WTC11 (cell line): ENCODE data around the gene RIC1.

Source experiments
- EMX1 ChIP-seq: fragments of 250-450 bp; sonication (Bioruptor Pico); IDR thresholded peaks from 2 replicates; pipeline ENCODE4 v1.8.0; 2021; ENCODE audit warnings: mild to moderate bottlenecking
- NFYB ChIP-seq: sonication (generic); formaldehyde crosslinking; conservative IDR thresholded peaks from 2 replicates; pipeline ENCODE4 v1.8.0; 2022; ENCODE audit warnings: low read depth, missing genetic modification reagents
- TP53 ChIP-seq: sonication (generic); formaldehyde crosslinking; IDR thresholded peaks from 2 replicates; pipeline ENCODE4 v1.8.1; 2023; ENCODE audit warnings: mild to moderate bottlenecking, missing genetic modification reagents
- USF2 ChIP-seq: sonication (generic); formaldehyde crosslinking; IDR thresholded peaks from 2 replicates; pipeline ENCODE4 v1.8.1; 2023; ENCODE audit warnings: mild to moderate bottlenecking, missing genetic modification reagents, moderate library complexity
- ZBTB21 ChIP-seq: sonication (generic); formaldehyde crosslinking; IDR thresholded peaks from 2 replicates; pipeline ENCODE4 v1.8.1; 2023; ENCODE audit warnings: mild to moderate bottlenecking, missing genetic modification reagents, borderline replicate concordance
- TF ChIP-seq, protein P1 (sequence below): fragments of 250-450 bp; sonication (Bioruptor Pico); IDR thresholded peaks from 2 replicates; pipeline ENCODE4 v1.8.0; 2021; ENCODE audit warnings: mild to moderate bottlenecking
- TF ChIP-seq, protein P2 (sequence below): sonication (generic); formaldehyde crosslinking; IDR thresholded peaks from 2 replicates; pipeline ENCODE4 v1.8.1; 2022; ENCODE audit warnings: low read depth, mild to moderate bottlenecking, moderate library complexity, missing genetic modification reagents, borderline replicate concordance
- TF ChIP-seq, protein P3 (sequence below): fragments of 200-600 bp; IDR thresholded peaks from 2 replicates; pipeline ENCODE4 v1.8.0; 2022; ENCODE audit warnings: antibody characterized with exemption

GRCh38 chr9:5813824-5814223 lies 184.9 kb downstream of the RIC1 start:
- TF ChIP-seq, protein P1, sequence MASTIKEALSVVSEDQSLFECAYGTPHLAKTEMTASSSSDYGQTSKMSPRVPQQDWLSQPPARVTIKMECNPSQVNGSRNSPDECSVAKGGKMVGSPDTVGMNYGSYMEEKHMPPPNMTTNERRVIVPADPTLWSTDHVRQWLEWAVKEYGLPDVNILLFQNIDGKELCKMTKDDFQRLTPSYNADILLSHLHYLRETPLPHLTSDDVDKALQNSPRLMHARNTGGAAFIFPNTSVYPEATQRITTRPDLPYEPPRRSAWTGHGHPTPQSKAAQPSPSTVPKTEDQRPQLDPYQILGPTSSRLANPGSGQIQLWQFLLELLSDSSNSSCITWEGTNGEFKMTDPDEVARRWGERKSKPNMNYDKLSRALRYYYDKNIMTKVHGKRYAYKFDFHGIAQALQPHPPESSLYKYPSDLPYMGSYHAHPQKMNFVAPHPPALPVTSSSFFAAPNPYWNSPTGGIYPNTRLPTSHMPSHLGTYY = no peak
- TF ChIP-seq ZBTB21 = no peak
- TF ChIP-seq EMX1 (CRISPR knock-in tag) = no peak
- TF ChIP-seq, protein P2, sequence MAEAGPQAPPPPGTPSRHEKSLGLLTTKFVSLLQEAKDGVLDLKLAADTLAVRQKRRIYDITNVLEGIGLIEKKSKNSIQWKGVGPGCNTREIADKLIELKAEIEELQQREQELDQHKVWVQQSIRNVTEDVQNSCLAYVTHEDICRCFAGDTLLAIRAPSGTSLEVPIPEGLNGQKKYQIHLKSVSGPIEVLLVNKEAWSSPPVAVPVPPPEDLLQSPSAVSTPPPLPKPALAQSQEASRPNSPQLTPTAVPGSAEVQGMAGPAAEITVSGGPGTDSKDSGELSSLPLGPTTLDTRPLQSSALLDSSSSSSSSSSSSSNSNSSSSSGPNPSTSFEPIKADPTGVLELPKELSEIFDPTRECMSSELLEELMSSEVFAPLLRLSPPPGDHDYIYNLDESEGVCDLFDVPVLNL (CRISPR knock-in tag) = no peak
- TF ChIP-seq, protein P3, sequence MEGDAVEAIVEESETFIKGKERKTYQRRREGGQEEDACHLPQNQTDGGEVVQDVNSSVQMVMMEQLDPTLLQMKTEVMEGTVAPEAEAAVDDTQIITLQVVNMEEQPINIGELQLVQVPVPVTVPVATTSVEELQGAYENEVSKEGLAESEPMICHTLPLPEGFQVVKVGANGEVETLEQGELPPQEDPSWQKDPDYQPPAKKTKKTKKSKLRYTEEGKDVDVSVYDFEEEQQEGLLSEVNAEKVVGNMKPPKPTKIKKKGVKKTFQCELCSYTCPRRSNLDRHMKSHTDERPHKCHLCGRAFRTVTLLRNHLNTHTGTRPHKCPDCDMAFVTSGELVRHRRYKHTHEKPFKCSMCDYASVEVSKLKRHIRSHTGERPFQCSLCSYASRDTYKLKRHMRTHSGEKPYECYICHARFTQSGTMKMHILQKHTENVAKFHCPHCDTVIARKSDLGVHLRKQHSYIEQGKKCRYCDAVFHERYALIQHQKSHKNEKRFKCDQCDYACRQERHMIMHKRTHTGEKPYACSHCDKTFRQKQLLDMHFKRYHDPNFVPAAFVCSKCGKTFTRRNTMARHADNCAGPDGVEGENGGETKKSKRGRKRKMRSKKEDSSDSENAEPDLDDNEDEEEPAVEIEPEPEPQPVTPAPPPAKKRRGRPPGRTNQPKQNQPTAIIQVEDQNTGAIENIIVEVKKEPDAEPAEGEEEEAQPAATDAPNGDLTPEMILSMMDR = no peak
- TF ChIP-seq USF2 (CRISPR knock-in tag) = no peak
- TF ChIP-seq NFYB (CRISPR knock-in tag) = no peak
- TF ChIP-seq TP53 (CRISPR knock-in tag) = no peak
